Duodenal mucosa (tissue), 2 donors: ENCODE results near the gene CTCFL.
"Not testable (repeated sequence)": the region's sequence is repeated elsewhere in the genome, so short reads cannot be mapped to it uniquely, and the experiment has no call there.

Source experiments
- H3K27ac ChIP-seq: one replicate; pipeline ENCODE4 v1.7.0; 2013; ENCODE audit warnings: low read depth, low read length
- H3K27me3 ChIP-seq, 2 donors: one replicate each; pipeline ENCODE4 v1.7.0; 2013; ENCODE audit warnings: low read length in 2 of 2, control low read depth in 1 of 2; ENCODE audit not compliant: insufficient read depth in 2 of 2, control insufficient read depth in 1 of 2
- H3K36me3 ChIP-seq, 2 donors: one replicate each; pipeline ENCODE4 v1.7.0; 2013; ENCODE audit warnings: low read length in 2 of 2, control low read depth in 1 of 2; ENCODE audit not compliant: insufficient read depth in 2 of 2, control insufficient read depth in 1 of 2
- H3K4me1 ChIP-seq, 2 donors: one replicate each; pipeline ENCODE4 v1.7.0; 2013; ENCODE audit warnings: low read length in 2 of 2, control low read depth in 1 of 2; ENCODE audit not compliant: insufficient read depth in 2 of 2, control insufficient read depth in 1 of 2
- H3K4me3 ChIP-seq, 2 donors: one replicate each; pipeline ENCODE4 v1.7.0; 2013; ENCODE audit warnings: low read length in 2 of 2, low read depth in 1 of 2
- H3K9ac ChIP-seq, 2 donors: one replicate each; pipeline ENCODE4 v1.7.0; 2013; ENCODE audit warnings: low read length in 2 of 2, low read depth in 1 of 2
- H3K9me3 ChIP-seq, 2 donors: one replicate each; pipeline ENCODE4 v1.7.0; 2013; ENCODE audit warnings: low read length in 2 of 2, control low read depth in 1 of 2; ENCODE audit not compliant: control insufficient read depth in 1 of 2

CTCFL gene

DNA sequence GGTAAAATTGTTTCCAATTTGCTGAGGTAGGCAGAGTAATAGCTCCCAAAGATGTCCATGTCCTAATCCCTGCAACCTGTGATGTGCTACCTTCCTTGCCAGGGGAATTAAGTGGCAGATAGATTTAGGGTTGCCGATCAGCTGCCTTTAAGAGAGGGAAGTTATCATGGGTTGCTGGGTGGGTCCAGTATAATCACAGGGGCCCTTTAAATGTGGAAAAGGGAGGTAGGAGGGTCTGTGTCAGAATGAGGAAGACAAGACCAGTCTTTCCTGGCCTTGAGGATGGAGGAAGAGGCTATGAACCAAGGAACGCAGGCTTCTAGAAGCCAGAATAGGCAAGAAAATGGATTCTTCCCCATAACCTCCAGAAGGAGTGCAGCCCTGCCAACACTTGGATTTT is 50.7 kb downstream of the CTCFL start:
- H3K9me3 ChIP-seq = no peaks in the 10 kb centered on the region
- no peaks in the 10 kb centered on the region for H3K36me3 ChIP-seq
- peaks cover 2 to 12% of the 10 kb centered on the region in 2 donors for H3K27me3 ChIP-seq
- H3K4me3 ChIP-seq = no peak overlapping the region
- peaks cover 0 to 4% of the 10 kb centered on the region in 2 donors for H3K4me1 ChIP-seq
- no peak overlapping the region for H3K9ac ChIP-seq
- H3K27ac ChIP-seq = no peak overlapping the region

DNA sequence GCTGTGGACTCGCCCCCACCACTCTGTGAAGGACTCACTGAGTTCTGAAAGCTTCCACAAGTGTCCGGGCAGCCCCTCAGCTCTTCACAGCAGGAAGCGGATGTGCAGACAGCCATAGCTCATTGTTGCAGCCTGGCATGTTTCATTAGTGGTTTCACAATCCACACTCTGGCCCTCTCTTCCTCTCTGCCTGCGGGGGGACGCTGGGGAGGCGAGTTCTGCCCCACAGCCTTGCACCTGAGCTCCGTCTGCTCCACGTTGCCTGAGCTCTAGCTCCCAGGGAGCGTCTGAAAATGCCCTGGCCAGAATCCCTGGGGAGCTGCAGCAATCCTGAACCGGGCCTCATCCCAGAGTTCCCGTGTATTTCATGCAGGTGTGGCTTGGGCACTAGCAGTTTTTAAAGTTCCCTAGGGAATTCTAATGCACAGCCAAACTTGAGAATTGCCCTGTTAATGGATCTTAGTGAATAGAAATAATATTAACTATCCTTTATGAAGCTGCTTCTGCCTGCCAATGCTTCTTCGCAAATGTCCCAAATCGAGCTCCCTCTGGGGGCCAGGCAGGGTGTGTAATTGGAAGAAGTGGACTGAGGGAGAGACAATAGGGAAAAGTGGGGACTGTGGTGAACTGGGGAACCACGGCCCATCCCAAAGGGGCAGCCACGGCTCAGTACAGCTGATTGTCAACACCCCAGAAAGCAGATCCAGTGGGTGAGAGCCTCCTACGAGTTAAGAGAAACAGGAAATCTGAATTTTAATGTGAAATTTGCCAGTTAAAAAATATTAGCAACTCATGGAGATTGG is 51.5 kb downstream of the CTCFL start:
- Histone ChIP-seq H3K27me3 (peaks cover 9 to 14% of the 10 kb centered on the region in 2 donors), H3K4me1 (peaks cover 0 to 4% of the 10 kb centered on the region in 2 donors), H3K36me3 (no peaks in the 10 kb centered on the region), H3K9me3 (no peaks in the 10 kb centered on the region), H3K27ac (no peak overlapping the region), H3K4me3 (no peak overlapping the region), H3K9ac (no peak overlapping the region)

DNA sequence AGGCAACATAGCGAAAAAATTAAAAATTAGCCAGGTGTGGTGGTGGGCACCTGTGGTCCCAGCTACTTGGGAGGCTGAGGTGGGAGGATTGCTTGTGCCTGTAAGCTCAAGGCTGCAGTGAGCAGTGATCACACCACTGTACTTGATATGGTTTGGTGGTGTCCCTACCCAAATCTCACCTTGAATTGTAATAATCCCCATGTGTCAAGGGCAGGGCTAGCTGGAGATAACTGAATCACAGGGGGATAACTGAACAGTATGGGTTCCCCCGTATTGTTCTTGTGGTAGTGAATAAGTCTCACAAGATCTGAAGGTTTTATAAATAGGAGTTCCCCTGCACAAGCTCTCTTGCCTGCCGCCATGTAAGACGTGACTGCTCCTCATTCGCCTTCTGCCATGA is 52.5 kb downstream of the CTCFL start:
- not testable (repeated sequence) for H3K4me3 ChIP-seq, H3K27ac ChIP-seq, H3K9me3 ChIP-seq, H3K36me3 ChIP-seq, H3K4me1 ChIP-seq, H3K9ac ChIP-seq
- H3K27me3 ChIP-seq = peaks cover 7 to 12% of the 10 kb centered on the region in 2 donors

DNA sequence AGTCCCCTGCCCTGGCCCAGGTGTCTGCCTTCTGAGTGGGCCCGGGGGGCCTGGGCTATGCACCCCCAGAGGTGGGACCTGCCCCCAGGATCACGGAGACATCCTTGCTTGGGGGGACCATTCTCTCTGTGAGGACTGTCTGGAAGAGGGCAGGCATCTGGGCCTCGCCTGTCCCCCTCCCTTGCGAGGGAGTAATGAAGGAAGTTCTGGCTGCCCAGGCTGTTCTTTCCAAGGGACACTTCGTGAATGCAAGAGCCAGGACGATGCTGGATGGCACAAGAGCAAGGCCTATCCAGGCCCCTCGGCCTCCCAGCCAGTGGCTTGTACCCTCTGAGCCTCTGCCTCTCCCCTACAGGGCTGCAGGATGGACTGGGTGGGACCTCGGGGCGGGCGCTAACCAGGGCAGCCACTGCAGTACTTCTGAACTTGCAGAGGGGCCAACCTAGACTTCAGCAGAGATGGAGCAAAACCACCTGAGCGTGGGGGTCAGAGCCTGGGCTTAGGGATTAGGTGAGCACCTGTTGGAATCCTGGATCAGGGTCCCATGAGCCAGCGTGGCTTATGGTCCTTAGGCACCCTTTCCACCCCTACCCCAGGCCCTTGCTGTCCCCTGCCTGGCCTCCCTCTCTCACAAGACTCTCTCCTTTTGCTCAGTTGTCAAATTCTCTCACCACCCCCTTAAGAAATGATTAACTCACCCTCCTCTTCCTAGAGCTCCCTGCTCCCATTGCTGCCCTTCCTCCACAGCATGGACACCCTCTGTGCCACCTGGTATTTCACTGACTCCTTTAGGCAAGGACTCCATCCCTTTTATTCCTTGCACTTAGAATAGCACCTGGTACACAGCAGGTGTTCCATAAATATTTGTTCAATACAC is 53.2 kb downstream of the CTCFL start:
- Histone ChIP-seq H3K4me1 (peaks cover 0 to 4% of the 10 kb centered on the region in 2 donors), H3K36me3 (no peaks in the 10 kb centered on the region), H3K27me3 (peaks cover 7 to 12% of the 10 kb centered on the region in 2 donors), H3K27ac (no peak overlapping the region), H3K9me3 (no peaks in the 10 kb centered on the region), H3K4me3 (no peak overlapping the region), H3K9ac (no peak overlapping the region)

DNA sequence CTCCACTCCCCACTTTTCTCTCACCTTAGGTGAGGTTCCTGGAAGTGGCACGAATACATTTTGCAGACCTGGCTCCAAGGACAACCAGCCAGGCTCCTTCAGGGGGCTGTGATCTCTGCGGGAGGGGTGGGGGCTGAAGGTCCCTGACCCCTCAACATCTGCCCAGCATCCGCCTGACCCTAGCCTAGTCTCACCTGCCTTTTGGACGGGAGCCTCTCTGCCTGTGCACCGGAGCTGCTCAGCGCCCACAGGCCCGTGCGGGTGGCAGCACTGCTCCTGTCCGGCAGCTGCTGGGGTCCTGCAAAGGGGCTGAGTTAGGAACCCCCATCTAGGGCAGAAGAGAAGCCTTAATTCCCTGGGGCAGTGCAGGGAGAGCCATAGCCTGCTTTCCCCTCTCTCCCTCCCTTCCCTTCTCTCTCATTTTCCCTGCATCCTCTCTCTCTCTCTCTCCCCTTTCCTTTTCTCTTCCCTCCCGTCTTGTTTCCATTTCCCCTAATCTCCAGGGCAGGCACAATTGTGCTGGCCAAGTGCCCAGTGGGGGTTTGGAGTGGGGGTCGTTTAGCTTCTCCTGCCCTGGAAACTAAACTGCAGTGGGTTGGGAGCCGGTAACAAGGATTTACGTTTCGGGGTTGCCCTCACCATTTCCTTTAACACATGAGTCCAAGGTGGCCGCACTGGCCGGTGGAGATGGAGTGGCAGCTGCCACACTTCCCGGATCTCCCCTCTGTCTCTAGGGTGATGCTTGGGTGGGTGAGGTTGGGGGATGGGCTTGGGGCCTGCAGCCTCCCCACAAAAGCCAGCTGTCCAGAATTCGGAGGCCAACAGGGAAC is 54.1 kb downstream of the CTCFL start:
- Histone ChIP-seq H3K27ac (no peak overlapping the region), H3K4me3 (no peak overlapping the region), H3K9ac (no peak overlapping the region), H3K9me3 (no peaks in the 10 kb centered on the region), H3K27me3 (peaks cover 7 to 16% of the 10 kb centered on the region in 2 donors), H3K4me1 (peaks cover 0 to 4% of the 10 kb centered on the region in 2 donors), H3K36me3 (no peaks in the 10 kb centered on the region)

DNA sequence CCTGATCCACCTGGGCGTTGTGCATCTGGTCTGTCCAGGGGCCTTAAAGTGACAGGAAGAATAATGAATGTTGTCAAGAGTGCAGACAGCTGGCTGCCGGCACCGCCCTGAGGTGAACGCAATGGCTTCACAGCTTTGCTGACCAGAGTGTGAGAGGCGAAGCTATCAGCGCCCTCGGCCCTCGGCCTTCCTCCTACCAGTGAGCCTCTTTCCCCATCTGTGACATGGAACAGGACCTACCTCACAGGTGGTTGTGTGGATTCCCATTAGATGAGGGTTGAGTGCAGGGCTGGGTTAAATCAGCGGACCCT is 54.8 kb downstream of the CTCFL start:
- Histone ChIP-seq H3K27ac (no peak overlapping the region), H3K36me3 (no peaks in the 10 kb centered on the region), H3K9ac (no peak overlapping the region), H3K4me3 (no peak overlapping the region), H3K4me1 (peaks cover 0 to 4% of the 10 kb centered on the region in 2 donors), H3K9me3 (no peaks in the 10 kb centered on the region), H3K27me3 (peaks cover 7 to 20% of the 10 kb centered on the region in 2 donors)

DNA sequence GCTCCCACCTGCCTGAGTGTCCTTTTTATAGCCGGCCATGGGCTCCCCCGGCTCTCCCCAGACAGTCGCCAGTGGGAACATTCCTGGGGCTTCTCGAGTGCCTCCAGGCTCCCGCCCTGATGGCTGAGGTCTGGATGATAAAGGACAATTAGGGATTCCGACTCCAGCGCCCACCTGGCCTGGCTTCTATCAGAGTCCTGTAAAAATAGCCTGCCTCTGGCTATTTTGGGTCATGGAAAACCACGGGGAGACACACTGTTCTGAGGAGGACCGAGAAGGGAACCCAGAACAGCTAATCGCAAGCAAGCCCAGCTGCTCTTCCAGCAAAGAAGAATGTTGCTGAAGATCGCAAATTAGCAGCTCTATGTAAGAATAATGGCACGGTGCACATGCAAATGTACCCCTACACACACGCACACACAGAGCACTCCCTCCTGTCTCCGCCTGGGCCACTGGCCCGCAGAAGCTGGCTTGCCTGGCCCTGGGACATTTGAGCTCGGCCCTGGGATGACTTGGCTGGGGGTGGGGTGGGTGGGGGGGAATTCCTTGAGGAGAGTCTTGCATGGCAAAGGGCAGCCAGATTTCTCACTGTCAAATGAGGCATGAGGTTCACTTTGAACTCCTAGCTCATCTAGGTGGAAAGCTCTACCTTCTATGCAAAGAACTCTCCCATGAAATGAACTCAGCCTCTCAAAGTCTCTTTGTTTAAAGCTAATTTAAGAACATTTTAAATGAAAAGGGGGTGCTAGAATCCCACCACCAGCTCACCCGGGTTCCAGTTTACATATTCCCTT is 55.3 kb downstream of the CTCFL start:
- Histone ChIP-seq H3K27me3 (peaks cover 7 to 20% of the 10 kb centered on the region in 2 donors), H3K36me3 (no peaks in the 10 kb centered on the region), H3K4me3 (no peak overlapping the region), H3K4me1 (peaks cover 0 to 4% of the 10 kb centered on the region in 2 donors), H3K9ac (no peak overlapping the region), H3K9me3 (no peaks in the 10 kb centered on the region), H3K27ac (no peak overlapping the region)

DNA sequence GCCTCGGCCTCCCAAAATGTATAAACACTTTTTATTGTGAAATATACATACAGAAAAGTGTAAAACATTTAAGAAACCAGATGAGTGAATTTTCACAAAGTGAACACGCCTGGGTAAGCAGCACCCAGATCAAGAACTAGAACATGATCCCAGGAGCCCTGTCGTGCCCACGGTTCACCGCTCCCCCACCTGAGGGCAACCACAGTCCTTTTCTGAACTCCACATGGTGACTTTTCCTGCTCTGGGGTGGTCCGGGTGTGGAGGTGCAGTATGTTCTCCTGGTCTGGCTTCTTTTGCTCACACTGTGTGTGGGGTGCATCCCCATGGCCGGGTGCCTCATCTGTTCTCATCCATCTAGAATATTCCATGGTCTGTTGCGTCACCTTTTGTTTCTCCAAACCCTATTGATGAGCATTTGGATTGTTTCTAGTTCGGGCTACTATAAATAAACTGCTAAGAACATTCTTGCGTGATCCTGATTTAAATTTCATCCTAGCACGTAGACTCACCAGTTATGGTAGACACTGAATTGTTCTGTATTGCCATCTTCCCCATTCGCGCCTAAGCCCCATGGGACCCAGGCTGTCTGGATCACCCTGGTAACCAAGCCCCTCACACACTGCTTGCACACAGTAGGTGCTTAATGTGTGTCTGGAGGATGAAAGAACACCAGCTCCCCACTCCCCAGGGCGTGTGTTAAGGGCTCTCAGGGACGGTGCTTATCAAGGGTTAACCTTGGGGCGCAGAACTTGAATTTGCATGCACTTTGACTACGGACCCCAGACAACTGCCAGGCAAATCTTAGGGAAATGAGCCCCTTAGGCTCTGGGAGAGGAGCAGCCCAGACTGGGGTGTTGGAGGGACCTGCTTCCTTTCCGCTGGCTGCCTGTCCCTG is 56.2 kb downstream of the CTCFL start:
- no peaks in the 10 kb centered on the region for H3K9me3 ChIP-seq
- H3K27me3 ChIP-seq = peaks cover 7 to 20% of the 10 kb centered on the region in 2 donors
- H3K27ac ChIP-seq = no peak overlapping the region
- H3K4me1 ChIP-seq = peaks cover 0 to 4% of the 10 kb centered on the region in 2 donors
- H3K9ac ChIP-seq = no peak overlapping the region
- no peak overlapping the region for H3K4me3 ChIP-seq
- no peaks in the 10 kb centered on the region for H3K36me3 ChIP-seq

DNA sequence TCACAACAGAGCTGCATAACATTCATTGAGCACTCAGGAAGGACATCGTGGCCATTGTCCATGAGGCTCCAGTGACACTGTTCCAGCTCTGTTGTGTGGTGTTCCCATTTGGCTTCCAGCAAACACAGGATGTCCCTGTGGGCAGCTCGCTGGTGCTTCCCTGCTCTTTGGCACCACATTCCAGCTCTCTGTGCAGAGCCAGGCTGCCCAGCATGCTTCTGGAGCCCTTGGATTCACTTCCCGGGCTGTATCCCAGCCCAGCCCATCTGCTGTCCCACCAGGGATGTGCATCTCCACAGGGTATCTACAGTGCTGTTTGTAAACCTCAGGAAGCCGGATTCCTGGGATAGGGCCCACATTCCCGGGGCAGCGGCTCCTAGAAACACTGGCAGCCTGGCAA is 57.2 kb downstream of the CTCFL start:
- H3K4me3 ChIP-seq = no peak overlapping the region
- H3K9ac ChIP-seq = no peak overlapping the region
- H3K4me1 ChIP-seq = no peaks in the 10 kb centered on the region
- H3K27me3 ChIP-seq = peaks cover 7 to 20% of the 10 kb centered on the region in 2 donors
- no peaks in the 10 kb centered on the region for H3K36me3 ChIP-seq
- H3K9me3 ChIP-seq = no peaks in the 10 kb centered on the region
- H3K27ac ChIP-seq = no peak overlapping the region
